ENCODE results near the gene CBLC. TPM values are rescaled to one million over a fixed set of nuclear protein-coding genes. Genes with fewer than 3 reads are reported as not detected.
"Not testable (repeated sequence)": the region's sequence is repeated elsewhere in the genome, so short reads cannot be mapped to it uniquely, and the experiment has no call there.

Gene CBLC
- total RNA-seq, 1 donor from 2014 or later = not detected

DNA sequence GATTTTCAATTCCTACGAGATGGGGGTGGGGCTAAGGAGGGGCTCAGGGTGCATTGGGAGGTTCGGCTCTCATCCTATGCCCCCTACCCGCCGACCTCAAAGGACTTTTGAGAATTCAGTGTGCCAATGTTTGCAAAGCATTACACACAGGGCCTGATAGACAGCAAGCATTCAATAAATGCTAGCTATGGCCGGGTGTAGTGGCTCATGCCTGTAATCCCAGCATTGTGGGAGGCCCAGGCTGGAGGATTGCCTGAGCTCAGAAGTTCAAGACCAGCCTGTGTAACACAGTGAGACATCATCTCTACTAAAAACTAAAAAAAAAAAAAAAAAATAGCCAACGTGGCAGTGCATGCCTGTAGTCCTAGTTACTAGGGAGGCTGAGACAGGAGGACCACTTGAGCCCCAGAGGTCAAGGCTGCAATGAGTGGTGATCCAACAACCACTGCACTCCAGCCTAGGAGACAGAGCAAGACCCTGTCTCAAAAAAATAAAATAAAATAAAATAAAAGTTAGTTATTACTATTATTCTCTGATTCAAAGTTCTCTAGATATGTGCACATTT lies 1.9 kb upstream of the CBLC start:
- peaks cover 6% of the 10 kb centered on the region for H3K27me3 Mint-ChIP-seq
- no peaks in the 10 kb centered on the region for H3K36me3 Mint-ChIP-seq (ENCODE audit: low read depth)

DNA sequence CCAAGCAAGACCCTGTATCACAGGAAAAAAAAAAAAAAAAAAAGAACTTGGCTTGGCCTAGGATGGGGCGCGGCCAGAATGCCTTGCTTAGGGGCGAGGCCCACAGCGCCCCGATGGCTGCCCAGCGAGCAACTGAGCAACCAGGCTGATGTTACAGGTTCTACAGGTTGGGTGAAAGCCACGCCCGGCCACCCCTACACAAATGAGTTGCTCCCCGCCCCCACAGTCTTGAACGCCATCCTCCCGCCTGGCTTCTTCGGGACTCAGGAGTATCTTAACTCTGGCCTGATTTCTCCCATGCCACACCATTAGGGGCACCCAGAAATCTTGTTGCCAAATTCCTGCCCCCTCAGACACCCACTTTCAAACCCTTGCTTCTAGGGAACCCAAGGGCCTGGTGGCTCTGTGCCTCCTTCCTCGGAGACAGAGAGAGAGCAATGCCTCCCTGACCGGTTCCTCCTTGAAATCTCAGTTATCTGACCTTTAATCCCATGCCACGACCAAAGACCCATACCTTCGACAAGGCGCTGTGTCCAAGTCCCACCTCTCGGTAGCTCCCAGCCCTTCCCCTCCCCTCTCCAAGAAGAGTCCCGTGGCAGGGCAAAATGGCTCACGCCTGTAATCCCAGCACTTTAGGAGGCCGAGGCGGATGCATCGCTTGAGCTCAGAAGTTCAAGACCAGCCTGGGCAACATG lies 1.1 kb upstream of the CBLC start:
- CTCF ChIA-PET = interaction anchor here (1.2 kb wide), 1 partner anchor 52 kb away, joined by 3 read pairs; no protein-coding TSS in a partner anchor
- Mint-ChIP-seq H3K9me3 (no peaks in the 10 kb centered on the region), H3K36me3 (ENCODE audit: low read depth) (no peaks in the 10 kb centered on the region), H3K27me3 (peaks cover 6% of the 10 kb centered on the region), H3K4me3 (no peak overlapping the region), H3K4me1 (no peaks in the 10 kb centered on the region), H3K27ac (no peak overlapping the region)
- POLR2A ChIA-PET = interaction anchor here (0.6 kb wide), 1 partner anchor 50 kb away, joined by 7 read pairs; no protein-coding TSS in a partner anchor
- TF ChIP-seq, protein P1, sequence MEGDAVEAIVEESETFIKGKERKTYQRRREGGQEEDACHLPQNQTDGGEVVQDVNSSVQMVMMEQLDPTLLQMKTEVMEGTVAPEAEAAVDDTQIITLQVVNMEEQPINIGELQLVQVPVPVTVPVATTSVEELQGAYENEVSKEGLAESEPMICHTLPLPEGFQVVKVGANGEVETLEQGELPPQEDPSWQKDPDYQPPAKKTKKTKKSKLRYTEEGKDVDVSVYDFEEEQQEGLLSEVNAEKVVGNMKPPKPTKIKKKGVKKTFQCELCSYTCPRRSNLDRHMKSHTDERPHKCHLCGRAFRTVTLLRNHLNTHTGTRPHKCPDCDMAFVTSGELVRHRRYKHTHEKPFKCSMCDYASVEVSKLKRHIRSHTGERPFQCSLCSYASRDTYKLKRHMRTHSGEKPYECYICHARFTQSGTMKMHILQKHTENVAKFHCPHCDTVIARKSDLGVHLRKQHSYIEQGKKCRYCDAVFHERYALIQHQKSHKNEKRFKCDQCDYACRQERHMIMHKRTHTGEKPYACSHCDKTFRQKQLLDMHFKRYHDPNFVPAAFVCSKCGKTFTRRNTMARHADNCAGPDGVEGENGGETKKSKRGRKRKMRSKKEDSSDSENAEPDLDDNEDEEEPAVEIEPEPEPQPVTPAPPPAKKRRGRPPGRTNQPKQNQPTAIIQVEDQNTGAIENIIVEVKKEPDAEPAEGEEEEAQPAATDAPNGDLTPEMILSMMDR (IDR thresholded peaks at IDR 0.05) = no peak
- no peak for ATAC-seq (ENCODE audit: low read depth)
- intact Hi-C loops (cut with micrococcal nuclease) = no loop called here
- DNase-seq = no peak

More for the DNA sequence above, 1.9 kb upstream of the CBLC start:
- ATAC-seq (ENCODE audit: low read depth) = no peak
- no peak for DNase-seq
- Mint-ChIP-seq H3K4me1 (peaks cover 3% of the 10 kb centered on the region), H3K27ac (no peak overlapping the region), H3K4me3 (no peak overlapping the region), H3K9me3 (no peaks in the 10 kb centered on the region)
- TF ChIP-seq, protein P1 (IDR thresholded peaks at IDR 0.05) = no peak
- POLR2A ChIA-PET = no interaction called here
- intact Hi-C loops (cut with micrococcal nuclease) = no loop called here
- CTCF ChIA-PET = interaction anchor here (6.3 kb wide), 1 partner anchor 51 kb away, joined by 359 read pairs; no protein-coding TSS in a partner anchor

DNA sequence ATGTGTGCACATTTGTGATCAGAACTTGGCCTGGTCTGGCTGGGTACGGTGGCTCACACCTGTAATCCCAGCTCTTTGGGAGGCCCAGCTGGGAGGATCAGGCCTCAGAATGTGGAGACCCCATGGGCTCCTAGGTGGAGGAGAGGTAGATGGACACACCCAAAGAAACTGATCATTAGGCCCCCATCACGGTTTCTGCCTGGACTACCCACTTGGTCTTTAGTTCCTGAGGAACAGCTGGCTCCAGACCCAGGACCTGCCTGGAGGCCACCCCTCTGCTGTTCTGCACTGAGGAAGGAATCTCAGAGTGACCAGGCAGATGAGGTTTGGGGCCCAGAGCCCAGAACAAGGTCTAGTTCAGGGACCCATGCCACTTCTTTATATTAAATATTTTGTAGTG lies 1.5 kb downstream of the CBLC start:
- TF ChIP-seq, protein P1 (IDR thresholded peaks at IDR 0.05) = no peak
- ATAC-seq (ENCODE audit: low read depth) (no peak), DNase-seq (no peak)
- peaks cover 7% of the 10 kb centered on the region for H3K27me3 Mint-ChIP-seq
- ChIA-PET CTCF (interaction anchor here (1.4 kb wide), 1 partner anchor 55 kb away, joined by 5 read pairs; no protein-coding TSS in a partner anchor), POLR2A (no interaction called here)
- H3K4me3 Mint-ChIP-seq = no peak overlapping the region
- intact Hi-C loops (cut with micrococcal nuclease) = no loop called here
- no peaks in the 10 kb centered on the region for H3K9me3 Mint-ChIP-seq
- H3K4me1 Mint-ChIP-seq = peaks cover under 1% of the 10 kb centered on the region
- no peak overlapping the region for H3K27ac Mint-ChIP-seq
- H3K36me3 Mint-ChIP-seq (ENCODE audit: low read depth) = no peaks in the 10 kb centered on the region

DNA sequence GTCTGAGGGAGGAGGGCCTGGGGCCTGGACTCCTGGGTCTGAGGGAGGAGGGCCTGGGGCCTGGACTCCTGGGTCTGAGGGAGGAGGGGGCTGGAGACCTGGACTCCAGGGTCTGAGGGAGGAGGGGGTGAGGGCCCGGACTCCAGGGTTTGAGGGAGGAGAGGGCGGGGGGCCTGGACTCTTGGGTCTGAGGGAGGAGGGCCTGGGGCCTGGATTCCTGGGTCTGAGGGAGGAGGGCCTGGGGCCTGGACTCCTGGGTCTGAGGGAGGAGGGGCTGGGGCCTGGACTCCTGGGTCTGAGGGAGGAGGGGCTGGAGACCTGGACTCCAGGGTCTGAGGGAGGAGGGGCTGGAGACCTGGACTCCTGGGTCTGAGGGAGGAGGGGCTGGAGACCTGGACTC lies 4.0 kb downstream of the CBLC start:
- intact Hi-C loops (cut with micrococcal nuclease) = not testable (repeated sequence)

DNA sequence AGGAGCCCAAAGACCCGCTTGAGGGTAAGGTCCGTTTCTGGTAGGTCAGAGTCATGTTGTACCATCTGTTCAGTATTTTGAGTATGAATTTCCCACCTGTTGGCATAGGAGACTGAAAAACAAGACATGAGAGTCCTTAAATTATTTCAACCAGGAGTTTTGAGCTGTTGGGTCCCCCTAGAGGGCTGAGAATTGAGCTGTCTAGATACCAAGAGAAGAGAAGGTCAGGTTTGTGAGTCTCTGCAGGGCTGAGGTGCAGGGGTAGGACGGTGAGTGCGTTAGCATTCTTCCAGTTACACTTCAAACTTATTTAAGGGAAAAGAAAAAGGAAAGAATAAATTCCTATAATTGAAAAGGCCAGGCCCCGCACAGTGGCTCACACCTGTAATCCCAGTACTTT lies 5.0 kb downstream of the CBLC start:
- ATAC-seq (ENCODE audit: low read depth) (no peak), DNase-seq (no peak)
- TF ChIP-seq, protein P1 (IDR thresholded peaks at IDR 0.05) = no peak
- Mint-ChIP-seq H3K4me3 (no peak overlapping the region), H3K36me3 (ENCODE audit: low read depth) (no peaks in the 10 kb centered on the region), H3K27ac (no peak overlapping the region), H3K4me1 (peaks cover 6% of the 10 kb centered on the region), H3K27me3 (peaks cover 7% of the 10 kb centered on the region), H3K9me3 (no peaks in the 10 kb centered on the region)
- intact Hi-C loops (cut with micrococcal nuclease) = no loop called here
- CTCF ChIA-PET = interaction anchor here (0.6 kb wide), 1 partner anchor 39 kb away, joined by 3 read pairs; no protein-coding TSS in a partner anchor
- POLR2A ChIA-PET = no interaction called here

More for the DNA sequence above, 4.0 kb downstream of the CBLC start:
- H3K9me3 Mint-ChIP-seq; CTCF ChIA-PET; H3K27ac Mint-ChIP-seq; ATAC-seq (ENCODE audit: low read depth); H3K27me3 Mint-ChIP-seq; H3K36me3 Mint-ChIP-seq (ENCODE audit: low read depth); POLR2A ChIA-PET; H3K4me3 Mint-ChIP-seq; DNase-seq; H3K4me1 Mint-ChIP-seq: not testable (repeated sequence)

All from activated B cell treated with CpG ODN at 0.5 μM for 24 hours (primary cell).